Measurements from ENCODE around the gene SERPIND1.
"Not testable (repeated sequence)": the region's sequence is repeated elsewhere in the genome, so short reads cannot be mapped to it uniquely, and the experiment has no call there.

SERPIND1 gene

GRCh38 chr22:20758688-20759087, 15.2 kb upstream of the SERPIND1 start:
- no peak overlapping the region for H3K4me3 Mint-ChIP-seq
- ATAC-seq, result no peak
- peaks cover 43% of the 10 kb centered on the region for H3K36me3 Mint-ChIP-seq
- H3K9me3 Mint-ChIP-seq, result no peaks in the 10 kb centered on the region
- H3K27ac Mint-ChIP-seq, result no peak overlapping the region
- H3K4me1 Mint-ChIP-seq, result no peaks in the 10 kb centered on the region
- no peaks in the 10 kb centered on the region for H3K27me3 Mint-ChIP-seq

DNA sequence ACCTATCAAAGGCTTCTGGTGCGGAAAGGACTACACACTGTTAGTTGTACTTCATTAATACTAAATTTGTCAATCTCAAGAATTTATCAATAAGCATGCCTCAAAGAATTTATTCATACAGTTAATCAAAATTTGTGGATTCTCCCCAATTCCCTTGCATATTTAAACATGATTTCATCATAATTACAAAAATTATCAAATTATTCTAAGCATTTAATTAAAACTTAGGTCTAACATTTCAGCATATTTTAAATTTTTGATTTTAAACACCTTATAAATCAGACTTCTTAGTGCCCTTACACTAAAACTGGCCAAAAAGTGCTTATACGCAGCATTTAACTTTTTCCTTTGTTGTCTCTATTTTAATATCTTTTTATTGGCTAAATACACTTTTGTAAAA, 13.8 kb upstream of the SERPIND1 start:
- H3K36me3 Mint-ChIP-seq, result peaks cover 51% of the 10 kb centered on the region
- H3K4me1 Mint-ChIP-seq, result no peaks in the 10 kb centered on the region

DNA sequence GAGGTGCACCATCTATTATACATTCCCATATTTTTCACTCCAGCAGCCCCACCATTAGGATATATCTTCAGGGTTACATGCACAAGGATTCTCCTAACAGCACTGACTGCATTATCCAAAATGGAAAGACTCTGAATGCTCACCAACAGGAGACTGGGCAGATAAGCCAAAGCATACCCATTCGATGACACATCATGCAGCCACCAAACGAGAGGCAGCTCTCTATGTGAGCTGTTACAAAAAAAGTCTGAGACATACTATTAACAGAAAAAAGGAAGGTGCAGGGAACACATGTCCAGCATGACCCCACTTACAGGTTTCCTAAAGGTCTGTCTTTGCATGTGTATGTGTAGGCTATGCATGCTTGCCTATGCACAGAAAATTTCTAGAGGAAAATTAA, 12.4 kb upstream of the SERPIND1 start:
- Mint-ChIP-seq H3K27ac (no peak overlapping the region), H3K4me3 (no peak overlapping the region), H3K27me3 (no peaks in the 10 kb centered on the region), H3K9me3 (no peaks in the 10 kb centered on the region), H3K36me3 (peaks cover 63% of the 10 kb centered on the region), H3K4me1 (no peaks in the 10 kb centered on the region)
- ATAC-seq, result no peak

More for the DNA sequence above, 13.8 kb upstream of the SERPIND1 start:
- Mint-ChIP-seq H3K27me3 (no peaks in the 10 kb centered on the region), H3K27ac (no peak overlapping the region), H3K4me3 (no peak overlapping the region), H3K9me3 (no peaks in the 10 kb centered on the region)
- ATAC-seq, result no peak

GRCh38 chr22:20762233-20762796, 11.6 kb upstream of the SERPIND1 start:
- peaks cover 63% of the 10 kb centered on the region for H3K36me3 Mint-ChIP-seq
- no peaks in the 10 kb centered on the region for H3K4me1 Mint-ChIP-seq
- H3K9me3 Mint-ChIP-seq, result no peaks in the 10 kb centered on the region
- H3K27ac Mint-ChIP-seq, result no peak overlapping the region
- no peak for ATAC-seq
- H3K27me3 Mint-ChIP-seq, result no peaks in the 10 kb centered on the region
- H3K4me3 Mint-ChIP-seq, result no peak overlapping the region

- Mint-ChIP-seq H3K4me3 (no peak overlapping the region), H3K27ac (no peak overlapping the region), H3K9me3 (no peaks in the 10 kb centered on the region), H3K27me3 (no peaks in the 10 kb centered on the region), H3K36me3 (peaks cover 57% of the 10 kb centered on the region), H3K4me1 (peaks cover 4% of the 10 kb centered on the region)
- ATAC-seq, result no peak
These were observed 10.1 kb upstream of the SERPIND1 start for GRCh38 chr22:20763630-20764470.

GRCh38 chr22:20764471-20764720, 9.5 kb upstream of the SERPIND1 start:
- H3K4me3 Mint-ChIP-seq, result no peak overlapping the region
- H3K27me3 Mint-ChIP-seq, result no peaks in the 10 kb centered on the region
- H3K4me1 Mint-ChIP-seq, result peaks cover 10% of the 10 kb centered on the region
- H3K36me3 Mint-ChIP-seq, result peaks cover 59% of the 10 kb centered on the region
- no peak overlapping the region for H3K27ac Mint-ChIP-seq
- no peak for ATAC-seq
- no peaks in the 10 kb centered on the region for H3K9me3 Mint-ChIP-seq

DNA sequence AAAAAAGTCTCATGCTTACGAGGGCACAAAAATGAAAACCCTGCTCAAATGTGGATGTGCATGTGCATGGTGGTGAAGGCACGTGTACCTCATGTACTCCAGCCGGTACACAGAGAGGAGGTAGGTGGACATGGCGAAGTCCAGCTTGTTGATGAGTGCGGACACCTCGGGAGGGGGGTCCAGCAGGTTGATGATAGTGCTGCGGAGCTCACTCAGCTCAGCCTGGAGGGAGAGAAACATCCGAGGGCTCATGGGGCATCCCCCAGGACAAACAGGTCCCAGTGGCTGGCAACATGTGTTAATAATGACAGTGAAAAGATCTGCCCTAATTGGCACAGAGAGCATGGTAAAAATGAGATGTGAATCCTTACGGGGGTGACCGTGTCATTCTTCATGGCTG, 9.2 kb upstream of the SERPIND1 start:
- H3K9me3 Mint-ChIP-seq, result no peaks in the 10 kb centered on the region
- peaks cover 62% of the 10 kb centered on the region for H3K36me3 Mint-ChIP-seq
- H3K4me1 Mint-ChIP-seq, result peaks cover 13% of the 10 kb centered on the region
- no peak overlapping the region for H3K4me3 Mint-ChIP-seq
- no peak for ATAC-seq
- H3K27me3 Mint-ChIP-seq, result no peaks in the 10 kb centered on the region
- no peak overlapping the region for H3K27ac Mint-ChIP-seq

GRCh38 chr22:20765938-20766337, 8.0 kb upstream of the SERPIND1 start:
- Mint-ChIP-seq H3K4me1 (peaks cover 16% of the 10 kb centered on the region), H3K27me3 (no peaks in the 10 kb centered on the region), H3K4me3 (no peak overlapping the region), H3K27ac (no peak overlapping the region), H3K36me3 (peaks cover 58% of the 10 kb centered on the region), H3K9me3 (no peaks in the 10 kb centered on the region)
- no peak for ATAC-seq

DNA sequence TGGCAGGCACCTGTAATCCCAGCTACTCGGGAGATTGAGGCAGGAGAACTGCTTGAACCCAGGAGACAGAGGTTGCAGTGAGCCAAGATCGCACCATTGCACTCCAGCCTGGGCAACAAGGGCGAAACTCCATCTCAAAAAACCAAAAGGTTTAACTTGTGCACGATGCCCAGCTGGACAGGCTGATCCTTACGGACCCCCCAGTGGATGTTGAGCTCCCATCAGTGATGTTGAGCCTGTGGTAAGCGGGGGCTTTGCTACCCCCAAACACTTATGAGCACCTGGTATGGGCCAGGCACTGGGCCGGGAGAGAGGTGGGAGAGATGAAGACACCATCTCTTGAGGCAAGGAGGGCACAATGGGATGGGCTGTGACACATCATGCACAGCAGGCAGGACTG, 7.4 kb upstream of the SERPIND1 start:
- peaks cover 54% of the 10 kb centered on the region for H3K36me3 Mint-ChIP-seq
- no peaks in the 10 kb centered on the region for H3K27me3 Mint-ChIP-seq
- no peak for ATAC-seq
- no peak overlapping the region for H3K27ac Mint-ChIP-seq
- H3K4me1 Mint-ChIP-seq, result peaks cover 16% of the 10 kb centered on the region
- no peaks in the 10 kb centered on the region for H3K9me3 Mint-ChIP-seq
- H3K4me3 Mint-ChIP-seq, result no peak overlapping the region

DNA sequence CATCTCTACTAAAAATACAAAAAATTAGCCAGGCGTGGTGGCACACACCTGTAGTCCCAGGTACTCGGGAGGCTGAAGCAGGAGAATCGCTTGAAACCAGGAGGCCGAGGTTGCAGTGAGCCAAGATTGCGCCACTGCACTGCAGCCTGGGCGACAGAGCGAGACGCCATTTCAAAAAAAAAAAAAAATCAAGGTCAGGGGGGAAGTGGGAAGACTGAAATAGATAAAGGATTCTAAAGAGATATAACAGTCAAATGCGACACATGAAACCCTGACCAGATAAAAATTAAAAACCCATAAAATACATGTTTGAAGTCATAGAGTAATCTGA, 4.5 kb upstream of the SERPIND1 start:
- H3K36me3 Mint-ChIP-seq, result peaks cover 43% of the 10 kb centered on the region
- not testable (repeated sequence) for H3K27me3 Mint-ChIP-seq, H3K9me3 Mint-ChIP-seq, ATAC-seq, H3K4me3 Mint-ChIP-seq, H3K27ac Mint-ChIP-seq
- H3K4me1 Mint-ChIP-seq, result peaks cover 16% of the 10 kb centered on the region

GRCh38 chr22:20771918-20772625, 1.8 kb upstream of the SERPIND1 start:
- Mint-ChIP-seq H3K4me3 (no peak overlapping the region), H3K9me3 (no peaks in the 10 kb centered on the region), H3K27me3 (no peaks in the 10 kb centered on the region), H3K36me3 (peaks cover 30% of the 10 kb centered on the region), H3K27ac (no peak overlapping the region), H3K4me1 (peaks cover 16% of the 10 kb centered on the region)
- no peak for ATAC-seq

GRCh38 chr22:20774882-20775281, 969 bp downstream of the SERPIND1 start:
- Mint-ChIP-seq H3K4me1 (peaks cover under 1% of the 10 kb centered on the region), H3K36me3 (peaks cover 31% of the 10 kb centered on the region), H3K4me3 (no peak overlapping the region), H3K9me3 (no peaks in the 10 kb centered on the region), H3K27me3 (no peaks in the 10 kb centered on the region), H3K27ac (no peak overlapping the region)
- no peak for ATAC-seq

- H3K36me3 Mint-ChIP-seq, result peaks cover 30% of the 10 kb centered on the region
- no peaks in the 10 kb centered on the region for H3K4me1 Mint-ChIP-seq
- no peak overlapping the region for H3K27ac Mint-ChIP-seq
- no peaks in the 10 kb centered on the region for H3K27me3 Mint-ChIP-seq
- H3K4me3 Mint-ChIP-seq, result no peak overlapping the region
- no peak for ATAC-seq
- H3K9me3 Mint-ChIP-seq, result no peaks in the 10 kb centered on the region
These were observed 1.5 kb downstream of the SERPIND1 start for GRCh38 chr22:20775342-20775895.

- peaks cover 30% of the 10 kb centered on the region for H3K36me3 Mint-ChIP-seq
- H3K27ac Mint-ChIP-seq, result no peak overlapping the region
- no peaks in the 10 kb centered on the region for H3K9me3 Mint-ChIP-seq
- no peaks in the 10 kb centered on the region for H3K27me3 Mint-ChIP-seq
- no peak for ATAC-seq
- H3K4me3 Mint-ChIP-seq, result no peak overlapping the region
- no peaks in the 10 kb centered on the region for H3K4me1 Mint-ChIP-seq
These were observed 2.9 kb downstream of the SERPIND1 start for GRCh38 chr22:20776624-20777405.
